ENCODE results near the gene CHRND. TPM values are rescaled to one million over a fixed set of nuclear protein-coding genes. Genes with fewer than 3 reads are reported as not detected.

Gene CHRND
- total and polyA plus RNA-seq, 2 experiments from 2014 or later, result 0.10 to 0.11 TPM

DNA sequence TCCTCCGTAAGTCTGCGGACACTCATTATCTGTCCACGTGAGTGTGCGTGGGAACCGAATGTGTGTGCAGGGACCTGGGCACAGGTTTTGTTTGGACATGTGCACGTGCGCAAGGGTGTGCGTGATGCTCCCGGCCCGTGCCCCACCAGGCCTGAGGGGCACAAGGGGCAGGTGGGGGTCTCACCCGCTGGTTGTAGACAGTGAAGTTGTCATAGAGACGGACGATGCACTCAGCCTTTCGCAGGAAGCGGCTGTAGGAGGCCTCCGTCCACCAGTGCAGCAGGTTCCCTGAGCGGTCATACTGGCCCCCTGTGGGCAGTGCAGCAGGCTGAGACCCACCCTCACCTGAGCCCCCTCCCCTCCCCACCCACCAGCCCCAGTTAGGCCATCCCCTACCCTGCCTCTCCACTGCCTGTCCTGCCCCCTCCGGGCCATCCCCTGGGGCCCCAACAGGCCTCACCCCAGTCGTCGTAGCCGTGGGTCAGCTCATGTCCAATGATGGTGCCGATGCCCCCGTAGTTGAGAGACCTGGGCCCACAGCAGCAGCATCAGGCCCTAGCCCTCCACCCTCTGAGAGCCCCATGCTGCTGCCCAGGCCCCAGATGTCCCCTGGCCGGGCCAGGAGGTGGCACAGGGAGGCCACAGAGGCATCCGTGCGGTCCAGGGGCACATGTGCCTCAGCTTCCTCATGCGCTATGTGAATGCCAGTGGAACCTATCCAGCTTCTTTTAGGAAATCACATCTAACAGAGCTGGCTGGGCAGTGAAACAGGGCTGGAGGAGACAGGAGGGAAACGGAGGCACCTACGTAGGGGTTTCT is 44.4 kb upstream of the CHRND start:
- Histone ChIP-seq H3F3A (replicated peaks; ENCODE audit: low read depth) (no peaks in the 10 kb centered on the region), H3K4me2 (no peak overlapping the region), H3K27ac (ENCODE audit: low read depth) (no peak overlapping the region), H3K4me1 (ENCODE audit: insufficient read depth) (no peaks in the 10 kb centered on the region), H3K36me3 (ENCODE audit: insufficient read depth) (no peaks in the 10 kb centered on the region), H2AFZ (no peak overlapping the region), H3K27me3 (ENCODE audit: insufficient read depth) (peaks cover 33% of the 10 kb centered on the region), H3K4me3 (no peak overlapping the region), H3K79me2 (replicated peaks; ENCODE audit: insufficient read depth) (no peaks in the 10 kb centered on the region), H4K20me1 (replicated peaks; ENCODE audit: insufficient read depth) (no peaks in the 10 kb centered on the region), H3K9me2 (ENCODE audit: insufficient read depth) (no peaks in the 10 kb centered on the region)
- no peaks in the 10 kb centered on the region for H3K9me3 Mint-ChIP-seq
- peaks cover 3% of the 10 kb centered on the region for H3K4me1 Mint-ChIP-seq
- H3K27me3 Mint-ChIP-seq (ENCODE audit: insufficient read depth, low read depth, poor library complexity), result peaks cover 42% of the 10 kb centered on the region
- H3K4me3 Mint-ChIP-seq, result no peak overlapping the region
- H3K27ac Mint-ChIP-seq, result no peak overlapping the region
- ATAC-seq, result no peak
- no peaks in the 10 kb centered on the region for H3K36me3 Mint-ChIP-seq (ENCODE audit: low read depth)
- TF ChIP-seq ZNF331 (CRISPR knock-in tag; IDR thresholded peaks at IDR 0.05; ENCODE audit: low read depth), result no peak
- TF ChIP-seq STAT1 (IDR thresholded peaks at IDR 0.05; ENCODE audit: unreplicated experiment), result no peak
- no peak for TF ChIP-seq JUNB (IDR thresholded peaks at IDR 0.05; ENCODE audit: unreplicated experiment)
- no peak for TF ChIP-seq NANOG (IDR thresholded peaks at IDR 0.05; ENCODE audit: borderline replicate concordance)
- TF ChIP-seq, protein P1, sequence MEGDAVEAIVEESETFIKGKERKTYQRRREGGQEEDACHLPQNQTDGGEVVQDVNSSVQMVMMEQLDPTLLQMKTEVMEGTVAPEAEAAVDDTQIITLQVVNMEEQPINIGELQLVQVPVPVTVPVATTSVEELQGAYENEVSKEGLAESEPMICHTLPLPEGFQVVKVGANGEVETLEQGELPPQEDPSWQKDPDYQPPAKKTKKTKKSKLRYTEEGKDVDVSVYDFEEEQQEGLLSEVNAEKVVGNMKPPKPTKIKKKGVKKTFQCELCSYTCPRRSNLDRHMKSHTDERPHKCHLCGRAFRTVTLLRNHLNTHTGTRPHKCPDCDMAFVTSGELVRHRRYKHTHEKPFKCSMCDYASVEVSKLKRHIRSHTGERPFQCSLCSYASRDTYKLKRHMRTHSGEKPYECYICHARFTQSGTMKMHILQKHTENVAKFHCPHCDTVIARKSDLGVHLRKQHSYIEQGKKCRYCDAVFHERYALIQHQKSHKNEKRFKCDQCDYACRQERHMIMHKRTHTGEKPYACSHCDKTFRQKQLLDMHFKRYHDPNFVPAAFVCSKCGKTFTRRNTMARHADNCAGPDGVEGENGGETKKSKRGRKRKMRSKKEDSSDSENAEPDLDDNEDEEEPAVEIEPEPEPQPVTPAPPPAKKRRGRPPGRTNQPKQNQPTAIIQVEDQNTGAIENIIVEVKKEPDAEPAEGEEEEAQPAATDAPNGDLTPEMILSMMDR (conservative IDR thresholded peaks at IDR 0.05; ENCODE audit: low read depth in 2 of 2), result no peak
- no peak for TF ChIP-seq ETS1 (IDR thresholded peaks at IDR 0.05)
- no peak for TF ChIP-seq EZH2phosphoT487 (IDR thresholded peaks at IDR 0.05; ENCODE audit: unreplicated experiment)
- DNase-seq (ENCODE audit: low spot score), result no peak

DNA sequence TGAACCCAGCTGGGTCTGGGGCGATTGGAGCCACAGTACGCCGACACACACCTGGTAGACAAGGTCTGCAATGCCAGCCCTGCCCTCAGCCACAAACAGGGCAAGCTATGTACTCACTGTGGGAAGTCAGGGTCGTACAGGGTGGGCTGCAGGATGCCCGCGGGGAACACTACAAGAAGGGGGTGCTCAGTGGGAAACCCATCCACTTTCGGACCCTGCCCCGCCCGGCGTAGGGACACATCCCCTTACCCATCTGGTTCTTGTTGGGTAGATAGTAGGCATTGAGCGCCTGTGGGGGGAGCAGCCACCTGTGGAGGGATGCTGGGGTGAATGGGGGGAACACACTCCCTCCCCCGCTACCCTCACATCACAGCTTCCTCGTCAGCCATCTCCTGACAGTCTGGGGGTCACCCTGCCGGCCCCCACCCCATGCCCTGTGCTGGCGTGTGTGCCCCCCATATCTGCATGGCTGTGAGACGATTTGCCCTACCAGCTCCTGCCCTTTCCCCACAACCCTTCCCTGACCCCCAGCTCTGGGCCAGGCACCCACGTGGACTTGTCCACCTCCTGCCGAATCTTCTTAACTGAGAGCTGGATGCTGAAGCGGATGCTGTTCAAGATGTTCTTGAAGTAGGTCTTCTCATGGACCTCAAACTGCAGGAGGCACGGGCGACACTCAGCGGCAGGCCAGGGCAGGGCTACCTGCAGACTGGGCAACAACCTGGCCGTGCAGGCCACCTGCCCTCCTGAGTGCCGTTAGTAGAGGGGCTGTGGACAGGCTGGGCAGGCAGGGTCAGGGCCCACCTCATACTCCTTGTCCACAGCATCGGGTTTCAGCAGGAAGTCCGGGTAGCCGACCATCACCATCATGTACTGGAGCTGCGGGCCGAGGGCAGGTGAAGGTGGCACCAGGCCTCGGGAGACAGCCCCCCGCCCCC is 43.4 kb upstream of the CHRND start:
- no peaks in the 10 kb centered on the region for H3K36me3 Mint-ChIP-seq (ENCODE audit: low read depth)
- TF ChIP-seq JUNB (IDR thresholded peaks at IDR 0.05; ENCODE audit: unreplicated experiment), result no peak
- no peak for TF ChIP-seq EZH2phosphoT487 (IDR thresholded peaks at IDR 0.05; ENCODE audit: unreplicated experiment)
- no peak for TF ChIP-seq ZNF114 (CRISPR knock-in tag; IDR thresholded peaks at IDR 0.05)
- no peak for TF ChIP-seq ETS1 (IDR thresholded peaks at IDR 0.05)
- no peak for TF ChIP-seq NANOG (IDR thresholded peaks at IDR 0.05; ENCODE audit: borderline replicate concordance)

More for the DNA sequence above, 43.4 kb upstream of the CHRND start:
- no peak overlapping the region for H3K4me3 Mint-ChIP-seq
- Histone ChIP-seq H3K4me3 (no peak overlapping the region), H3K27ac (ENCODE audit: low read depth) (no peak overlapping the region), H3K27me3 (ENCODE audit: insufficient read depth) (peaks cover 43% of the 10 kb centered on the region), H3K36me3 (ENCODE audit: insufficient read depth) (no peaks in the 10 kb centered on the region), H3K4me1 (ENCODE audit: insufficient read depth) (no peaks in the 10 kb centered on the region), H3F3A (replicated peaks; ENCODE audit: low read depth) (no peaks in the 10 kb centered on the region), H3K9me2 (ENCODE audit: insufficient read depth) (no peaks in the 10 kb centered on the region), H3K4me2 (no peak overlapping the region), H4K20me1 (replicated peaks; ENCODE audit: insufficient read depth) (no peaks in the 10 kb centered on the region), H3K79me2 (replicated peaks; ENCODE audit: insufficient read depth) (no peaks in the 10 kb centered on the region), H2AFZ (no peak overlapping the region)
- H3K9me3 Mint-ChIP-seq, result no peaks in the 10 kb centered on the region
- peaks cover 47% of the 10 kb centered on the region for H3K27me3 Mint-ChIP-seq (ENCODE audit: insufficient read depth, low read depth, poor library complexity)
- no peak for DNase-seq (ENCODE audit: low spot score)
- H3K4me1 Mint-ChIP-seq, result peaks cover 3% of the 10 kb centered on the region
- no peak overlapping the region for H3K27ac Mint-ChIP-seq
- no peak for ATAC-seq

Measured in GM23338 (cell line).